HUDEP-2 (cell line): Measurements from ENCODE around the gene PRMT1.

Experiments
- DNase-seq, 76 experiments: peaks; one replicate each; lab custom pipeline; 2025; ENCODE audit not compliant: unreplicated experiment in 76 of 76; lab: John Stamatoyannopoulos, UW

PRMT1 gene

DNA sequence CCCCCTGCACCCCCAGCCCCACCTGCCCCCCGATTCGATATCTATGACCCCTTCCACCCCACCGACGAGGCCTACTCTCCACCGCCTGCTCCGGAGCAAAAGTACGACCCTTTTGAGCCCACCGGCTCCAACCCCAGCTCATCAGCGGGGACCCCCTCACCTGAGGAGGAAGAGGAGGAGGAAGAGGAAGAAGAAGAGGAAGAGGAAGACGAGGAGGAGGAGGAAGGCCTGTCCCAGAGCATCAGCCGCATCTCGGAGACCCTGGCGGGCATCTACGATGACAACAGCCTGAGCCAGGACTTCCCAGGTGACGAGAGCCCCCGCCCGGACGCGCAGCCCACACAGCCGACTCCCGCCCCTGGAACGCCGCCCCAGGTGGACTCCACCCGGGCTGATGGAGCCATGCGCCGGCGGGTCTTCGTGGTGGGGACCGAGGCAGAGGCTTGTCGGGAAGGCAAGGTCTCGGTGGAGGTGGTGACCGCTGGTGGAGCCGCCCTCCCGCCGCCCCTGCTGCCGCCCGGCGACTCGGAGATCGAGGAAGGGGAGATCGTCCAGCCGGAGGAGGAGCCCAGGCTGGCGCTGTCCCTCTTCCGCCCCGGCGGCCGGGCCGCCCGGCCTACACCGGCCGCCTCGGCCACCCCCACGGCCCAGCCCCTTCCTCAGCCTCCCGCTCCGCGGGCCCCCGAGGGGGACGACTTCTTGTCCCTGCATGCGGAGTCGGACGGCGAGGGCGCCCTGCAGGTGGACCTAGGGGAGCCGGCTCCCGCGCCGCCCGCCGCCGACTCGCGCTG lies 25.8 kb upstream of the PRMT1 start:
- no peak for DNase-seq

DNA sequence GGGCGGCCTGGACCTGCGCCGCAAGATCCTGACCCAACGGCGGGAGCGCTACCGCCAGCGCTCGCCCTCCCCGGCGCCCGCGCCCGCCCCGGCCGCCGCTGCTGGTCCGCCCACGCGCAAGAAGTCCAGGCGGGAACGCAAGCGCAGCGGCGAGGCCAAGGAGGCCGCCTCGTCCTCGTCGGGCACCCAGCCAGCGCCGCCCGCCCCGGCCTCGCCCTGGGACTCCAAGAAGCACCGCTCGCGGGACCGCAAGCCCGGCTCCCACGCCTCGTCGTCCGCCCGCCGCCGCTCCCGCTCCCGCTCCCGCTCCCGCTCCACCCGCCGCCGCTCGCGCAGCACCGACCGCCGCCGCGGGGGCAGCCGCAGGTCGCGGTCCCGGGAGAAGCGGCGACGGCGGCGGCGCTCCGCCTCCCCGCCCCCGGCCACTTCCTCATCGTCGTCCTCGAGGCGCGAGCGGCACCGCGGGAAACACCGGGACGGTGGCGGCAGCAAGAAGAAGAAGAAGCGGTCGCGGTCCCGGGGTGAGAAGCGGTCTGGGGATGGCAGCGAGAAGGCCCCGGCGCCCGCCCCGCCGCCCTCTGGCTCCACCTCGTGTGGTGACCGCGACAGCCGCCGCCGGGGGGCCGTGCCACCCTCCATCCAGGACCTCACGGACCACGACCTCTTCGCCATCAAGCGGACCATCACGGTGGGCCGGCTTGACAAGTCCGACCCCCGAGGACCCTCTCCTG lies 25.1 kb upstream of the PRMT1 start:
- DNase-seq, result no peak

DNA sequence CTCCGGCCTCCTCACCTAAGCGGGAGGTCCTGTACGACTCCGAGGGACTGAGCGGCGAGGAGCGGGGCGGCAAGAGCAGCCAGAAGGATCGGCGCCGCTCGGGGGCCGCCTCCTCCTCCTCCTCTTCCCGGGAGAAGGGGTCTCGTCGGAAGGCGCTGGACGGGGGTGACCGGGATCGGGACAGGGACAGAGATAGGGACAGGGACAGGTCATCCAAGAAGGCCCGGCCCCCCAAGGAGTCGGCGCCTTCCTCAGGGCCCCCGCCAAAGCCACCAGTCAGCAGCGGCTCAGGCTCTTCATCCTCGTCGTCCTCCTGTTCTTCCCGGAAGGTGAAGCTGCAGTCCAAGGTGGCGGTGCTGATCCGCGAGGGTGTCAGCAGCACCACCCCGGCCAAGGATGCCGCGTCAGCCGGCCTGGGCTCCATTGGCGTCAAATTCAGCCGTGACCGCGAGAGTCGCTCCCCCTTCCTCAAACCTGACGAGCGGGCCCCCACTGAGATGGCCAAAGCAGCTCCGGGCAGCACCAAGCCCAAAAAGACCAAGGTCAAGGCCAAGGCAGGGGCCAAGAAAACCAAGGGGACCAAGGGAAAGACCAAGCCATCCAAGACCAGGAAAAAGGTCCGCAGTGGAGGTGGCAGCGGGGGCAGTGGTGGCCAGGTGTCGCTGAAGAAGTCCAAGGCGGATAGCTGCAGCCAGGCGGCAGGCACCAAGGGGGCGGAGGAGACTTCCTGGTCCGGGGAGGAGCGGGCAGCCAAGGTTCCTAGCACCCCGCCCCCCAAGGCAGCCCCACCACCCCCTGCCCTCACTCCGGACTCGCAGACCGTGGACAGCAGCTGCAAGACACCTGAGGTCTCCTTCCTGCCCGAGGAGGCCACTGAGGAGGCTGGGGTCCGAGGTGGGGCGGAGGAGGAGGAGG lies 24.3 kb upstream of the PRMT1 start:
- no peak for DNase-seq

DNA sequence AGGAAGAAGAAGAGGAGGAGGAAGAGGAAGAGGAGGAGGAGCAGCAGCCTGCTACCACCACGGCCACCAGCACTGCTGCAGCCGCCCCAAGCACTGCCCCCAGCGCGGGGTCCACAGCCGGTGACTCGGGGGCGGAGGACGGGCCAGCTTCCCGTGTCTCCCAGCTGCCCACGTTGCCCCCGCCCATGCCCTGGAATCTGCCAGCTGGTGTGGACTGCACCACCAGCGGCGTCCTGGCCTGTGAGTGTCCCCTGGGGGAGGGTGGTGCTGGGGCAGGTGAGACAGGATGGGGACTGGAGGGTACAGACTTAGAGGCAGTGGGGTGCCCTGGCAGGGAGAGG lies 23.6 kb upstream of the PRMT1 start:
- no peak for DNase-seq

DNA sequence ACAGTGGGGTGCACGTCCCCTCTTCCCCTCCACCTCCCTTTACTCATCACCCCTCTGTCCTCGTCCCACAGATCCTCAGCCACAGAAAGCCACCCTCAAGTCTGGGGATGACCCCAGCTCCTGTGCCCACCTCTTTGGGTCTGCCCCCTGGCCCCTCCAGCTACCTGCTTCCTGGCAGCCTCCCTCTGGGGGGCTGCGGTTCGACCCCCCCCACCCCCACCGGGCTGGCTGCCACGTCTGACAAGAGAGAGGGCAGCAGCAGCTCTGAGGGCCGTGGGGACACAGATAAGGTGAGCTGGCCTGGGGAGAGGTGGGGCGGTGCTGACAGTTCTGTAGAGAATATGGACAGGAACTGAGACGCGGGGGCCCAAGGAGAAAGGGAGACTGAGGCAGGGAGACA lies 22.5 kb upstream of the PRMT1 start:
- DNase-seq, result no peak

DNA sequence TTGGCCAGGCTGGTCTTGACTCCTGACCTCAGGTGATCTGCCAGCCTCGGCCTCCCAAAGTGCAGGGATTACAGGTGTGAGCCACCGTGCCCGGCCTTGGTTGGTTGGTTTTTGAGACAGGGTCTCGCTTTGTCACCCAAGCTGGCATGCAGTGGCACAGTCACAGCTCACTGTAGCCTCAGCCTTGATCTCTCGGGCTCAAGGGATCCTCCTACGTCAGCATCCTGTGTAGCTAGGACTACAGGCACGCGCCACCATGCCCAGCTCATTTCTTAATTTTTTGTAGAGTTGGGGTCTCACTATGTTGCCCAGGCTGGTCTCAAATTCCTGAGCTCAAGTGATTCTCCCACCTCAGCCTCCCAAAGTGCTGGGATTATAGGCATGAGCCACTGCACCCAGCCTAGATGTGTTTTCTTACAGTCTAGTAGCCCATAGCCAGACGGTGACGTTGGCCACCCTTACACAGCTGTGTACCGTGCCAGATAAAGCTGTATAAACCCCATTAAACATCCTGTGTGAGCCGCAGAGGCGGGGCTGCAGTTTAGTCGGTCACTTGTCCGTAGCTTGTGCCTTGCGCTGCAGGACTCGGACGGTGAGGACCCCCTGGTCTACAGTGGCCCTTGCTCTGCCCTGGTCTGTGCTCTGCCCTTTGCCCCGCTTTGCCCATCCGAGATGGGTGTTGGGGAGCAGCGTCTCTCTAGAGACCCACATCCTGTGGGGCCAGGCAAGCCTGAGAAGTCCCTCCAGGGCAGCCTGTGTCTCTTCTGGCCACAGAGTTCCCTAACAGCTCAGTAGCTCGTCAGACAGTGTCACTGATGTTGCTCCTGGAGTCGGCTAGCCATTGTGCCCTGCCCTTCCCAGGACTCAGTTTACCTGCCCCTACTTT lies 21.3 kb upstream of the PRMT1 start:
- no peak for DNase-seq

DNA sequence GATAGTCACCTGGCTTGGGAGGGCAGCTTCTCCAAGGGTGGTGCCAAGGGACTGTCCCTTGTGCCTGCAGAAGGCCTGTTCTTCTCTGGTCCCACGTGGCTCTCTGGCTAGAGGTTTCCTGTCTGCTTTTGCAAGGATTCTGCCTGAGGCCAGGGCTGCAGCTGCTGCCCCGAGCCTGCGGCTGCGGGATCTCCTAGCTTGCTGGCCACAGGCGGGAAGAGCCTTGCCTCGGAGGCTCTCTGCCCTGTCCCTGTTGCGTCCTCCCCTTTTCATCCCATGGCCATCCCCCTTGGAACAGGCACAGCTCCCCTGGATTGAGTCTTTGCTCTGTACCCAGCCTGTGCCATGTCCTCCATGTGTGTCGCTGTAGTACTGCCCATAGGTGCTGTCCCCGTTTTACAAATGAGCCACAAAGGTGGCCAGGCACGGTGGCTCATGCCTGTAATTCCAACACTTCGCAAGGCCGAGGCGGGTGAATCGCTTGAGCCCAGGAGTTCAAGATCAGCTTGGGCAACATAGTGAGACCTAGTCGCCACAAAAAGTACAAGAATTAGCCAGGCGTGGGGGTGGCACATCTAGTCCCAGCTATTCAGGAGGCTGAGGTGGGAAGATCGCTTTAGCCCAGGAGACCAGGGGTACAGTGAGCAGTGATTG lies 20.5 kb upstream of the PRMT1 start:
- DNase-seq, result no peak

DNA sequence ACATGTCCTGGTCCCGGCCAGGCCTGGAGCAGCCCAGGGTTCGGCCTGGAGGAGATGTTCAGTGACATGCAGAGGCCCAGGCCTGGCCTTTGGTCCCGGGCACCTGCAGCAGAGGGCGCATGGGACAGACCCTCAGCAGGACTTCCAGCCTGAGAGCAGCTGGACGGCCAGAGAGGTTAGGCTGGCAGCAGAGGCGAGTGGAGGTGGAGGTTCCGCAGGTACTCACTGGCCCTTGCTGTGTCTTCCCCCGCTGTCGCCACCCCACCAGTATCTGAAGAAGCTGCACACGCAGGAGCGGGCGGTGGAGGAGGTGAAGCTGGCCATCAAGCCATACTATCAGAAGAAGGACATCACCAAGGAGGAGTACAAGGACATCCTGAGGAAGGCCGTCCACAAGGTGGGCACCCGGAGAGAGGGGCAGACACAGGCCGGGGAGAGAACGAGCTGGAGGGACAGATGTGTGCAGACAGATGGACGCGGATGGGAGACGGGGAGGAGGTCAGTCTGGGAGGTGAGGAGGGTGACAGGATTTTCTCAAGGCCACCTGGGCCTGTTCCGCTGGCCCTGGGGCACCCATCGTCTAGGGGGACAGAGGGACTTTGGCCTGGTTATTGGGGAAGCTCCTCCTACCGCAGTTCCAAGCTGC lies 19.5 kb upstream of the PRMT1 start:
- no peak for DNase-seq

DNA sequence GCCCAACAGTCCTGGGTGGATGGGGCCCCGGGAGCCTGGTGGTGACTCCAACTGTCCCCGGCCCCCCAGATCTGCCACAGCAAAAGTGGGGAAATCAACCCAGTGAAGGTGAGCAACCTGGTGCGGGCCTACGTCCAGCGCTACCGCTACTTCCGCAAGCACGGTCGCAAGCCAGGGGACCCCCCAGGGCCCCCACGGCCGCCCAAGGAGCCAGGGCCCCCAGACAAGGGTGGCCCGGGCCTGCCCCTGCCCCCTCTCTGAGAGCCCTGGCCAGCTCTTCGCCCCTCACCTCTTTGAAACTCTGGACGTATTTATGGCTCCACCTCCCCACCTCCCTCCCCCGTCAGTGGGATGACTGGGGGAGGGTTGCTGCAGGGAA lies 18.9 kb upstream of the PRMT1 start:
- DNase-seq, result no peak

DNA sequence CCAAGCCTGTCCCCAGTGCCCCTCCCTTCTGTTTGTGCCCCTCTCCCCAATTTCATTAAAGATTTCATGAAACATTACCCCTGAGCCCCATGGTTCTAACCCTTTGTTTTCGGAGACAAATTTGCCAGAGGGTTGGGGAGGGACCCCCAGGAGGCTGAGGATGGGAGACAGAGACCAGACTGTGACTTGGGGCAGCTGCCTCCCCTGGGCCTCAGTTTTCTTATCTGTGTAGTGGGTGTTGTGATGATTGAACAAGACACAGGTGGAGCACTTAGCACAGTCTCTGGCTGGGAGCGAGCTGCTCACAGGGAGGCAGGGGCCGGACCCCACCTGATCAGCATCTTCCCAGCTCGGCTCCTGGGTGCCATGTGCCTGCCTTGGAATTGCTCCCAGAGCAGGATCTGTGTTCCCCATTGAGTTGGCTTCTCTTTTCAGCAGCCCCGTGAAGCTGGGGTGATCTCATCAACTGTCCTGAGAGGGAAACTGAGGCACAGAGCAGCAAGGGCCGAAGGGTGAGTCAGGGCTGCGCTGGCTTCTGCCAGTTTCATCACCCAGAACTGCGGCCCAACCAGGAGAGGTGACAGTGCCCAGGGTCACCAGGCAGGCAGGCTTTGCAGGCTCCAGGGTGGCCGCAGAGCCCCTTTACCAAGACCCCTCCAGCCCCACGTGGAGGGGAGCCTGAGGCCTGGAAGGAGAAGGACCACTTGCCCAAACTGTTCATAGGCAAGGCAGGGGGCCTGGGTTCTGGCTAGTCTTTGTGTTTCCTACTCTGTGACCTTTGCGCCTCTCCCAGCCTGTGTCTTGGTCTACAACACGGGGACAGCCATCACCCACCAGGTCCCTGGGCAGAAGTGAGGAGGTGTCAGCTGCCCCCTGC lies 18.3 kb upstream of the PRMT1 start:
- DNase-seq, result no peak

DNA sequence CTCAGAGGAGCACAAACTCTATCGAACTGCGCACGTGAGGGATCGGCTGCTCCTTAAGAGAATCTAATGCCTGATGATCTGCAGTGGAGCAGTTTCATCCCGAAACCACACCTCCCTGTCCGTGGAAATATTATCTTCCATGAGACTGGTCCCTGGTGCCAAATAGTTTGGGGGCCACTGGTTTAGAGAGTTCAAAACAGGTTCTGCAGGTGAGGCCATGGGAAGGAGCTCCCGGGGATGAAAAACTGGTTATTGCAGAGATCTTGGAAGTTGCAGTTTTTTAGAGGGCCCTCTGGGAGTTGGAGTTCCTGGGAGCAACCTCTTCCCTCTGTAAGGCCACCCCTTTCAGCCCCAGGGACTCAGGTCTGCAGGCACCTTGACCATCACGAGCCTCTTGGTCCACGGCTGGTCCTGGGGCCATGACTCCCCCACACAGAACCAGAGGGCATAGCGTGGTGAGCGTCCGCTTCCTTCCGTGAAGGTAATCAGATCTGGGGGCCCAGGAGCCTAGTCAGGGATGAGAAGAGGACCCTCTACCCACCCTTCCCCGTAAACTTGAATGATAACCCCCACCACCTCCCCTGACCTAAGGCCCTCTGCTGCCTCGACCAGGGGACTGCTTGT lies 16.6 kb upstream of the PRMT1 start:
- DNase-seq, result no peak

DNA sequence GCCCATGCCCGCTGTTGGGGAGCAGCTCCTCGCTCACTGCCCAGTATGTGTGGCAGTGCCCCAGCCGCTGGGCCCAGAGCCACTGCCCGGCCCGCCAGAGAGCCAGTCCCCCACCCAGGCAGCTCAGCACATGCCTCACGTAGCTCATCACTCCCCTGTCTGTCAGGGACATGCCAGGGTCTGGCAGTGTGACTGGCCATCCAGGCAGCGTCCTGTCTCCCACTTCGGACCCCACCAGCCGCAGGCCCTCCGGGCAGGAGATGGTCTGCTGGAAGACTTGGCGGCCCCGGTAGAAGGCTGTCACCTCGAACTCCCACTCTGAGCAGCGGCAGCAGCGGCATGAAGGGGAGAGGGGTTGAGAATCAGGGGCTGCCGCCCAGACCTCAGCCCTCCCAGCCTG lies 15.1 kb upstream of the PRMT1 start:
- DNase-seq, result no peak

DNA sequence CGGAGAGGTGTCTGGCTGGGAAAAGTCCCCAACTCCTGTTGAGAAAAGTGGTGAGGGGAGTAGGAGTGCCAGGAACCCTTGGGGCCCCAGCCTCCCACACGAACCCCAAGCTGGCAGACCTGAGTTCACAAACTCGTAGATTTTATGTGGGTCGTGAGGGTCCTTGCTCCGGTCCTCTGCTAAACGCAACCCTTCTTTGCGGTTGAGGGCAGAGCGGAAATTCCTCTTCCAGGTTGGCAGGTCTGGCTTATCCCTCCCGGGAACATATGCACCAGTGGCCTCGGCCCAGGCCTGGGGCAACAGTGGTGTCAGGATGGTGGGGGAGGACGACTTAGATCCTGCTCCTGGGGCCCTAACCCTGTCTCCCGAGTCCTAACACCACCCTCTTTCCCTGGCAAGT lies 13.8 kb upstream of the PRMT1 start:
- DNase-seq, result no peak

DNA sequence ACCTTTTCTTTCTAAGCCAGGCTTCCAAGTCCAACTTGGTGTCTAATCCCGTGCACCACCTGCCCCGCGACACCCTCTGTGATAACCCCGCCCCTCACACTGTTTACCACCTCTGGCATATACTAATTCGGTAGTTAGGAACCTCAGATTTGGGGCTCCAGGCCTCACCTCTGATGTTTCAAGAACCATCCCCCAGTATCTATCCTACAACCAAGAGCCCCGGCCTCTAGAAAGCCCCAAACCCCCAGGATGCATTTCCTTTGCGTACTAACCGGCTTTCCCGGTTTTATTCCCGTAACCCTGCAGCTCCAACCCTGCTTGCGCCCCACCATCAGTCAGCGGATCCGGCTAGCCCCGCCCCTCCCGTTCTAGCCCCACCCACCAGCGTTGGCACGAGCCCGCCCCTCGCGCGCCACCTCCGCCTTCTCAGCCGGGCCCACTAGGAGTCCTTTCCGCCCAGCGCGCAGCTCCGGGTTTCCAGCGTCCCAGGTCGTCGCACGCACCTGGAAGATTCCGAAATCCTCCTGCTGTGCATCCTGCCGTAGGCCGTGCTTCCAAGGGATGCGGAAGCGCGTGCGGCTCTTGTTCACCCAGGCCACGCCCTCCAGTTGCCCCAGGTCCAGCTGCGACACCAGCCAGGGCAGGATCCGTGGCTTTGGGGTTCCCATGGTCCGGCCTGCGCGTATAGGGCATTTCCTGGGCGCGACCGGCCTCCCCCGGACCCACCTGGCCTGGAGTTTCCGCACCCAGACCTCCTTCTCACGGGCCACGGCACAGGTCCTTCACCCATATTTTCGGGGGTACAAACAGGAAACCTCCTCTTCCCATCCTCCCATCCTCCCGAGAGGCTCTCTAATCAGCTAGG lies 12.7 kb upstream of the PRMT1 start:
- peak in 70 of 76 experiments; percentile 19 to 96 (median 82) for DNase-seq

DNA sequence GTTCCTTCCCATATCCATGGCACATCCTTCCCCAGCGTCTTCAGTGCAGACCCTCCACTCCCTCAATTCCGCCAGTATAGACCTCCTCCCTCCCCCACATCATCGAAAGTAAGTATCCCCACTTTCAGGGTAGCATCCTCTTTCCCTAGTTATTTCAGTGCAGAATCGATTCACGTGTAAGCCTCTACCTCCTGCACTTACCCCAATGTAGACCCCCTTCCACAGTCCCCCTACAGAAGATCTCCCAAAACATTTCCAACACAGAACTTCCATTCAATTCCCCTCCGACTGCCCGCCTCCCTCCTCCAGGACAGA lies 12.1 kb upstream of the PRMT1 start:
- peak in 3 of 76 experiments; percentile 35 to 61 (median 52) for DNase-seq

DNA sequence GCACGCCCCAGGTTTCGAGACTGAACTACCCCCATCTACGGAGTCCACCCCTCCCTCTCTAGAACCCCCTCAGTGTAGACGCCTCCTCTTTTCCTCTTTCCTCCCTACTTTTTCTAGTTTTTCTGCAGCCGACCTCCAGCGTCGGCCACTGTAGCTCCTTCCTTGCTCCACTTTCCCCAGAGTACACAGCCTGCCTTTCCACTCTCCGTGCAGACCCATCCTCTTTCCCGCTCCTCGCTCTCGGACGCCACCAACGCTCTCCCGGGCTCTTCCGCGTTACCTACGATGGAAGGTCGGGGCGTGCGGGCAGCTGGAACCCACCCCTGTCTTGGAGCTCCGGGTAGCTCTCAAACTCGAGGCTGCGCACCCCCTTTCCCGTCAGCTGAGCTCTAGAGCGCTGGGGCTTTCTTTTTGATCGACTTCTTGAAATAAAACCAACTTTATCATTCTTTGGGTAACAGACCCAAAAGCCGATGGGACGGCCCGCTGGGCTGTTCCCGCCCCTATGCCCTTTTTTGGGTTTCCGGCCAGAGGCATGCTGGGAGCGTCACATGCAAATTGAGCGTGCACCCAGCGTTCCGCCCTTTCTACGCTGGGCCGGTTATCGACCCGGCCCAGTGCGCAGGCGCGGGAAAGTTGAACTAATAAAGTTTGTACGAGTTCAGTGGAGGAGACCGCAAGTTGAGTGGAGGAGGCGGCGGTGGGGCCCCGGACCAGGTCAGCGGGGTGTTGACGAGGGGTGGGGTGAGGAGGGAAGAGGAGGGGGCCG lies 11.5 kb upstream of the PRMT1 start, which contains the start of the genes BCL2L12 and IRF3:
BCL2L12 (plus strand) TSS at position 583 of the 769 bp plus-strand sequence. CDS start 760 bp downstream, outside the sequence.
IRF3 (minus strand) TSS at position 507 of the 769 bp plus-strand sequence. CDS start 1,019 bp downstream, outside the sequence.
- DNase-seq, result peak in 75 of 76 experiments; percentile 52 to 100 (median 99)
